Measurements from ENCODE around the gene STC2.
"Not testable (repeated sequence)": the region's sequence is repeated elsewhere in the genome, so short reads cannot be mapped to it uniquely, and the experiment has no call there.

Gene STC2

GRCh38 chr5:173293817-173294672 lies 34.2 kb downstream of the STC2 start:
- peak; percentile 77 for DNase-seq

- DNase-seq = no peak
Observed at GRCh38 chr5:173291722-173292658, 36.2 kb downstream of the STC2 start.

- no peak for DNase-seq
Observed at GRCh38 chr5:173290477-173291131, 37.6 kb downstream of the STC2 start.

- no peak for DNase-seq
Observed at GRCh38 chr5:173289372-173289771, 38.8 kb downstream of the STC2 start.

- DNase-seq = no peak
Observed at GRCh38 chr5:173288632-173289031, 39.6 kb downstream of the STC2 start.

- no peak for DNase-seq
Observed at GRCh38 chr5:173287086-173287485, 41.1 kb downstream of the STC2 start.

GRCh38 chr5:173284343-173284958 lies 43.8 kb downstream of the STC2 start:
- not testable (repeated sequence) for DNase-seq

- peak; percentile 27 for DNase-seq
Observed at GRCh38 chr5:173283318-173284288, 44.6 kb downstream of the STC2 start.

GRCh38 chr5:173282916-173283315 lies 45.3 kb downstream of the STC2 start:
- no peak for DNase-seq

GRCh38 chr5:173281910-173282309 lies 46.3 kb downstream of the STC2 start:
- DNase-seq = no peak

- no peak for DNase-seq
Observed at GRCh38 chr5:173279166-173279565, 49.0 kb downstream of the STC2 start.

GRCh38 chr5:173278641-173279040 lies 49.6 kb downstream of the STC2 start:
- no peak for DNase-seq

GRCh38 chr5:173278172-173278571 lies 50.0 kb downstream of the STC2 start:
- no peak for DNase-seq

GRCh38 chr5:173274771-173275170 lies 53.4 kb downstream of the STC2 start:
- no peak for DNase-seq

- DNase-seq = no peak
Observed at GRCh38 chr5:173271419-173271818, 56.8 kb downstream of the STC2 start.

GRCh38 chr5:173268750-173269432 lies 59.3 kb downstream of the STC2 start:
- no peak for DNase-seq

GRCh38 chr5:173265433-173265832 lies 62.8 kb downstream of the STC2 start:
- DNase-seq = no peak
